Kidney (tissue), 14 donors: ENCODE data around the gene USP5. TPM values are rescaled to one million over a fixed set of nuclear protein-coding genes. Genes with fewer than 3 reads are reported as not detected.
A peak's percentile ranks its signal among the peaks of the same experiment; 100 is the strongest.

Experiments used
- DNase-seq, 5 donors: peaks; one replicate each; pipeline ENCODE4 v3.0.0-alpha.2; 2013 to 2020
- FAIRE-seq: peaks from 2 replicates; lab custom pipeline; 2012; peaks lifted over from hg19 to GRCh38; lab: Jason Lieb, UNC
- H3K27ac ChIP-seq, 2 donors: one replicate each; pipeline ENCODE4 v1.7.0; 2013; ENCODE audit warnings: low read depth in 2 of 2, low read length in 2 of 2, inconsistent platforms in 1 of 2
- H3K27me3 ChIP-seq: one replicate; pipeline ENCODE4 v1.7.1; 2013; ENCODE audit warnings: low read length, inconsistent platforms; ENCODE audit not compliant: control insufficient read depth, insufficient read depth
- H3K36me3 ChIP-seq, 3 donors: one replicate each; pipeline versions ENCODE4 v1.7.0 to v1.7.1; 2013; ENCODE audit warnings: low read length in 3 of 3, control low read depth in 1 of 3, inconsistent platforms in 1 of 3; ENCODE audit not compliant: insufficient read depth in 3 of 3, control insufficient read depth in 2 of 3
- H3K4me1 ChIP-seq, 3 donors: one replicate each; pipeline versions ENCODE4 v1.7.0 to v1.7.1; 2013; ENCODE audit warnings: low read length in 3 of 3, inconsistent platforms in 1 of 3, low read depth in 1 of 3; ENCODE audit not compliant: control insufficient read depth in 2 of 3, insufficient read depth in 2 of 3
- H3K4me3 ChIP-seq, 3 donors: one replicate each; pipeline versions ENCODE4 v1.7.0 to v1.8.1; 2013; ENCODE audit warnings: low read length in 3 of 3, control low read depth in 1 of 3, inconsistent platforms in 1 of 3
- H3K9ac ChIP-seq, 3 donors: one replicate each; pipeline versions ENCODE4 v1.7.0 to v1.7.1; 2013; ENCODE audit warnings: low read length in 3 of 3, control low read depth in 1 of 3, inconsistent platforms in 1 of 3
- H3K9me3 ChIP-seq, 3 donors: one replicate each; pipeline versions ENCODE4 v1.7.0 to v1.7.1; 2013; ENCODE audit warnings: low read length in 3 of 3, control low read depth in 1 of 3, inconsistent platforms in 1 of 3; ENCODE audit not compliant: control insufficient read depth in 2 of 3, insufficient read depth in 1 of 3
- intact Hi-C: fragments of 100-400 bp; cut with DNase I; formaldehyde crosslinking; loops from one replicate; pipeline ENCODE4 v1.11.1; 2022
- polyA plus RNA-seq: library from polyadenylated mRNA; stranded (reverse); fragments of 350-450 nt; fragmentation: Illumina TruSeq; extraction: RNeasy Lipid Tissue Mini Kit (QIAGEN cat#74804); gene quantifications from one replicate; pipeline ENCODE4 v1.2.3, GENCODE V29; 2014; ENCODE audit warnings: low read depth, low replicate concordance; ENCODE audit not compliant: insufficient read depth
- total RNA-seq: library from RNA; stranded (reverse); fragmentation: NEBNext Ultra II Directional; extraction: Animal tissue kit (Norgen Biotek cat#: 25700); gene quantifications from one replicate; pipeline ENCODE4 v1.2.1, GENCODE V29; 2021
- TF ChIP-seq, protein P1 (sequence below): IDR thresholded peaks from 3 replicates; pipeline ENCODE4 v1.5.1; 2012; ENCODE audit warnings: mild to moderate bottlenecking, moderate library complexity, borderline replicate concordance; ENCODE audit not compliant: insufficient read depth; ENCODE audit errors: extremely low read depth
- donor health status: control.
- donor health status: control.
- donor health status: control.
- donor health status: control.
- donor health status: control.
- donor health status: DM: yes; HTN: yes; CAD: no.
- donor health status: Normal renal cell carcinoma (clear cell type).

Gene USP5
- total and polyA plus RNA-seq, 2 donors from 2014 or later = 52.3 to 75.5 TPM

- Histone ChIP-seq H3K9ac (no peak overlapping the region), H3K27ac (no peak overlapping the region), H3K4me3 (no peak overlapping the region), H3K4me1 (peaks cover 0 to 7% (median 0%) of the 10 kb centered on the region in 3 donors), H3K27me3 (no peaks in the 10 kb centered on the region), H3K9me3 (no peaks in the 10 kb centered on the region), H3K36me3 (peaks cover 0 to 5% (median 0%) of the 10 kb centered on the region in 3 donors)
- intact Hi-C loops = no loop called here
- no peak for FAIRE-seq
- TF ChIP-seq, protein P1, sequence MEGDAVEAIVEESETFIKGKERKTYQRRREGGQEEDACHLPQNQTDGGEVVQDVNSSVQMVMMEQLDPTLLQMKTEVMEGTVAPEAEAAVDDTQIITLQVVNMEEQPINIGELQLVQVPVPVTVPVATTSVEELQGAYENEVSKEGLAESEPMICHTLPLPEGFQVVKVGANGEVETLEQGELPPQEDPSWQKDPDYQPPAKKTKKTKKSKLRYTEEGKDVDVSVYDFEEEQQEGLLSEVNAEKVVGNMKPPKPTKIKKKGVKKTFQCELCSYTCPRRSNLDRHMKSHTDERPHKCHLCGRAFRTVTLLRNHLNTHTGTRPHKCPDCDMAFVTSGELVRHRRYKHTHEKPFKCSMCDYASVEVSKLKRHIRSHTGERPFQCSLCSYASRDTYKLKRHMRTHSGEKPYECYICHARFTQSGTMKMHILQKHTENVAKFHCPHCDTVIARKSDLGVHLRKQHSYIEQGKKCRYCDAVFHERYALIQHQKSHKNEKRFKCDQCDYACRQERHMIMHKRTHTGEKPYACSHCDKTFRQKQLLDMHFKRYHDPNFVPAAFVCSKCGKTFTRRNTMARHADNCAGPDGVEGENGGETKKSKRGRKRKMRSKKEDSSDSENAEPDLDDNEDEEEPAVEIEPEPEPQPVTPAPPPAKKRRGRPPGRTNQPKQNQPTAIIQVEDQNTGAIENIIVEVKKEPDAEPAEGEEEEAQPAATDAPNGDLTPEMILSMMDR = no peak
- peak in 1 of 5 donors; percentile 53 for DNase-seq
Measured at GRCh38 chr12:6833189-6833890, 18.6 kb upstream of the USP5 start.

GRCh38 chr12:6834254-6834653, 17.7 kb upstream of the USP5 start:
- no peak overlapping the region for H3K27ac ChIP-seq
- H3K36me3 ChIP-seq = peaks cover 0 to 5% (median 0%) of the 10 kb centered on the region in 3 donors
- TF ChIP-seq, protein P1 = no peak
- FAIRE-seq (no peak), DNase-seq (no peak)
- H3K9ac ChIP-seq = no peak overlapping the region
- H3K4me1 ChIP-seq = peaks cover 0 to 3% (median 0%) of the 10 kb centered on the region in 3 donors
- H3K4me3 ChIP-seq = no peak overlapping the region
- intact Hi-C loops = no loop called here
- no peaks in the 10 kb centered on the region for H3K27me3 ChIP-seq
- H3K9me3 ChIP-seq = no peaks in the 10 kb centered on the region

GRCh38 chr12:6834873-6835272, 17.1 kb upstream of the USP5 start:
- TF ChIP-seq, protein P1 = no peak
- no peaks in the 10 kb centered on the region for H3K27me3 ChIP-seq
- H3K9me3 ChIP-seq = no peaks in the 10 kb centered on the region
- no peak overlapping the region for H3K27ac ChIP-seq
- H3K36me3 ChIP-seq = peaks cover 0 to 5% (median 0%) of the 10 kb centered on the region in 3 donors
- H3K4me1 ChIP-seq = no peaks in the 10 kb centered on the region
- intact Hi-C loops = no loop called here
- no peak overlapping the region for H3K4me3 ChIP-seq
- DNase-seq = peak in 1 of 5 donors; percentile 5
- H3K9ac ChIP-seq = no peak overlapping the region
- no peak for FAIRE-seq
